ENCODE measurements around the gene TUBB. TPM values are rescaled to one million over a fixed set of nuclear protein-coding genes. Genes with fewer than 3 reads are reported as not detected.

The TUBB gene
- total RNA-seq, 1 experiment from 2014 or later: 886 TPM

DNA sequence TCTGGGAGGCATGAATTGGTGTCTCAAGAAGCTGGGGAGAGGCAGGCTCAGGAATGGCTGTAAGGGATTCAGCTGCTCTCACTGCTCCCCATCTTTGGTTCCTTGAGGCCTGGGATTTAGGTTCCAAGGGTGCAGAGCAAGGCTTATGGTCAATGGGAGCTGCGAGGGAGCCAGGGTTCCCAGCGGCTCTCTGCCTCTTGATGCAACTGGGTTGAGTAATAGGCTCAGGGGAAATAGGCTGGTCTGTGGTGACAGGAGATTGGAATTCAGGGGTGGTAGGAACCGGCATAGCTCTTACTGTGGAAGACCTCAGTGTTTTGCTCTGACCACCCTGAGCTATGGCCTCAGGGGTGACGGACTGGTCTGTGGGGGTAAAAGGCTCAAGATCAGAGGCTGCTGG lies 16.3 kb upstream of the TUBB start:
- CTCF ChIA-PET: no interaction called here
- intact Hi-C loops (cut with micrococcal nuclease): no loop called here
- Histone ChIP-seq H3K4me2 (ENCODE audit: low read length) (no peak overlapping the region), H3K36me3 (ENCODE audit: control insufficient read depth in 1 of 2, insufficient read depth in 2 of 2, low read length in 2 of 2) (peaks cover 10 to 17% of the 10 kb centered on the region in 2 experiments; a peak in 3 of 4 replicates), H3K4me1 (ENCODE audit: control insufficient read depth in 1 of 2, insufficient read depth in 2 of 2, low read length in 2 of 2) (peaks cover 4 to 10% of the 10 kb centered on the region in 2 experiments; a peak in 3 of 4 replicates), H3K79me2 (ENCODE audit: insufficient read depth, low read length) (no peaks in the 10 kb centered on the region), H4K20me1 (ENCODE audit: insufficient read depth) (no peaks in the 10 kb centered on the region), H3K27ac (ENCODE audit: low read depth, low read length) (no peak overlapping the region), H3K9me2 (ENCODE audit: insufficient read depth) (no peaks in the 10 kb centered on the region), H3K27me3 (ENCODE audit: insufficient read depth, low read length) (no peaks in the 10 kb centered on the region), H3K9me3 (ENCODE audit: control insufficient read depth in 1 of 2, insufficient read depth in 1 of 2, low read depth in 1 of 2, low read length in 2 of 2) (no peaks in the 10 kb centered on the region), H3K4me3 (replicated peaks in 1 of 2; ENCODE audit: low read depth in 1 of 2, low read length in 2 of 2) (no peak overlapping the region), H2AFZ (ENCODE audit: low read depth, low read length, poor library complexity, severe bottlenecking) (no peak overlapping the region), H3K9ac (ENCODE audit: low read length) (no peak overlapping the region)
- RAD21 ChIA-PET (ENCODE audit: low non-redundant PET in 1 of 2, low total read pairs in 2 of 2, uncharacterized antibody in 2 of 2, unreplicated experiment in 2 of 2): no interaction called here
- DNase-seq (ENCODE audit: low read depth, low spot score) (no peak), ATAC-seq (no peak)
- no TSS peak for BruUV-seq (replicated peaks)
- TF ChIP-seq JUND (IDR thresholded peaks at IDR 0.05) (no peak), EZH2phosphoT487 (IDR thresholded peaks at IDR 0.05; ENCODE audit: borderline replicate concordance) (no peak), CEBPB (IDR thresholded peaks at IDR 0.05; ENCODE audit: low read depth) (no peak), POLR2A (IDR thresholded peaks at IDR 0.05; ENCODE audit: borderline replicate concordance, extremely low read depth, insufficient read depth, insufficient read length) (no peak)
- POLR2A ChIA-PET: interaction anchor here (0.6 to 1.5 kb wide), 3 partner anchors 8 to 16 kb away, joined by 3 to 4 read pairs (median 4); partner anchors contain the start of gene MDC1

DNA sequence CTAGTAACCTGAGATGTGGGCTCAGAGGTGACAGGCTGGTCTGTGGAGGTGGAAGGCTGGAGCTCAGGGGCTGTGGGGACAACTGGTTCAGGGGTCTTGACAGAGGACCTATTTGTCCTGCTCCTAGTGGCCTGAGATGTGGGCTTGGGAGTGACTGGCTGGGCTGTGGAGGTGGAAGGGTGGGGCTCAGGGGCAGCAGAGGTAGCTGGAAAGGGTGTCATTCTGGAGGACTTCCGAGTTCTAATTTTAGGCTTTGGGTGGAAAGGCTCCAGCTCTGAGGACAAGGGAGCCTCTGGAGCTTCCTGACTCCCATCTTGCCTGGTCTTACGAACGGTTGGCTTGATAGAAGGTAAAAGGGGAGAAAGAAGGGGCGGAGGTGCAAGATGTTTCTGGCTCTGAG lies 14.5 kb upstream of the TUBB start:
- Histone ChIP-seq H3K9me3 (ENCODE audit: control insufficient read depth in 1 of 2, insufficient read depth in 1 of 2, low read depth in 1 of 2, low read length in 2 of 2) (no peaks in the 10 kb centered on the region), H4K20me1 (ENCODE audit: insufficient read depth) (no peaks in the 10 kb centered on the region), H3K9me2 (ENCODE audit: insufficient read depth) (no peaks in the 10 kb centered on the region), H3K27me3 (ENCODE audit: insufficient read depth, low read length) (no peaks in the 10 kb centered on the region), H2AFZ (ENCODE audit: low read depth, low read length, poor library complexity, severe bottlenecking) (no peak overlapping the region), H3K4me2 (ENCODE audit: low read length) (no peak overlapping the region), H3K27ac (ENCODE audit: low read depth, low read length) (no peak overlapping the region), H3K79me2 (ENCODE audit: insufficient read depth, low read length) (no peaks in the 10 kb centered on the region), H3K4me1 (ENCODE audit: control insufficient read depth in 1 of 2, insufficient read depth in 2 of 2, low read length in 2 of 2) (peaks cover 4 to 10% of the 10 kb centered on the region in 2 experiments; a peak in 3 of 4 replicates), H3K4me3 (replicated peaks in 1 of 2; ENCODE audit: low read depth in 1 of 2, low read length in 2 of 2) (no peak overlapping the region), H3K9ac (ENCODE audit: low read length) (no peak overlapping the region), H3K36me3 (ENCODE audit: control insufficient read depth in 1 of 2, insufficient read depth in 2 of 2, low read length in 2 of 2) (peaks cover 10 to 11% of the 10 kb centered on the region in 2 experiments; a peak in 3 of 4 replicates)
- no peak for DNase-seq (ENCODE audit: low read depth, low spot score)
- intact Hi-C loops (cut with micrococcal nuclease): no loop called here
- BruUV-seq (replicated peaks): no TSS peak
- ChIA-PET CTCF (no interaction called here), RAD21 (ENCODE audit: low non-redundant PET in 1 of 2, low total read pairs in 2 of 2, uncharacterized antibody in 2 of 2, unreplicated experiment in 2 of 2) (no interaction called here), POLR2A (no interaction called here)
- ATAC-seq: no peak
- TF ChIP-seq RAD21 (IDR thresholded peaks at IDR 0.05; ENCODE audit: low read depth) (no peak), YY1 (IDR thresholded peaks at IDR 0.05; ENCODE audit: extremely low read depth, insufficient replicate concordance, low read depth, low read length) (no peak), MAX (IDR thresholded peaks at IDR 0.05) (no peak)

Data from HCT116 (cell line).